H9 (cell line): ENCODE data around the gene MPC1. TPM values are rescaled to one million over a fixed set of nuclear protein-coding genes. Genes with fewer than 3 reads are reported as not detected.

ENCODE experiments used
- DNase-seq: peaks from one replicate; pipeline ENCODE4 v3.0.0-alpha.2; 2017
- H2AFZ ChIP-seq: one replicate; pipeline ENCODE4 v1.6.1; 2013; ENCODE audit warnings: mild to moderate bottlenecking, low read length, control low read depth, moderate library complexity
- H2AK5ac ChIP-seq: 2 replicates; pipeline ENCODE4 v1.6.1; 2013; ENCODE audit warnings: low read length, control low read depth, mixed read lengths; ENCODE audit not compliant: insufficient read length
- H2BK120ac ChIP-seq: one replicate; pipeline ENCODE4 v1.6.1; 2013; ENCODE audit warnings: low read depth, mild to moderate bottlenecking, low read length, control low read depth, inconsistent platforms; ENCODE audit not compliant: poor library complexity, severe bottlenecking
- H2BK12ac ChIP-seq: 2 replicates; pipeline ENCODE4 v1.6.1; 2013; ENCODE audit warnings: low read length, control low read depth, mixed read lengths, low read depth; ENCODE audit not compliant: insufficient read length
- H2BK15ac ChIP-seq: 2 replicates; pipeline ENCODE4 v1.6.1; 2013; ENCODE audit warnings: low read depth, low read length, control low read depth
- H2BK20ac ChIP-seq: one replicate; pipeline ENCODE4 v1.6.1; 2013; ENCODE audit warnings: low read depth, mild to moderate bottlenecking, low read length, control low read depth, inconsistent platforms; ENCODE audit not compliant: poor library complexity, severe bottlenecking
- H2BK5ac ChIP-seq: 2 replicates; pipeline ENCODE4 v1.6.1; 2013; ENCODE audit warnings: low read length, control low read depth, mixed read lengths; ENCODE audit not compliant: insufficient read length
- H3K14ac ChIP-seq: 2 replicates; pipeline ENCODE4 v1.6.1; 2013; ENCODE audit warnings: low read length, control low read depth; ENCODE audit not compliant: insufficient read depth
- H3K18ac ChIP-seq: 2 replicates; pipeline ENCODE4 v1.6.1; 2013; ENCODE audit warnings: low read depth, mild to moderate bottlenecking, mixed read lengths, low read length, control low read depth; ENCODE audit not compliant: insufficient read length
- H3K23ac ChIP-seq: 2 replicates; pipeline ENCODE4 v1.6.1; 2013; ENCODE audit warnings: low read length, control low read depth, mixed read lengths, low read depth; ENCODE audit not compliant: insufficient read length
- H3K23me2 ChIP-seq: 2 replicates; pipeline ENCODE4 v1.6.1; 2013; ENCODE audit warnings: low read depth, mild to moderate bottlenecking, mixed read lengths, low read length, control low read depth; ENCODE audit not compliant: insufficient read length, poor library complexity, severe bottlenecking
- H3K27ac ChIP-seq: 2 replicates; pipeline ENCODE4 v1.5.1; 2013; ENCODE audit warnings: low read length, control low read depth, mixed read lengths, low read depth; ENCODE audit not compliant: insufficient read length
- H3K27me3 ChIP-seq: 2 replicates; pipeline ENCODE4 v1.6.1; 2013; ENCODE audit warnings: low read length, control low read depth, inconsistent platforms; ENCODE audit not compliant: insufficient read depth
- H3K4ac ChIP-seq: 2 replicates; pipeline ENCODE4 v1.6.1; 2013; ENCODE audit warnings: low read depth, mild to moderate bottlenecking, control low read depth, inconsistent platforms, low read length, moderate library complexity
- H3K4me1 ChIP-seq: 2 replicates; pipeline ENCODE4 v1.6.1; 2013; ENCODE audit warnings: low read length, control low read depth, inconsistent platforms; ENCODE audit not compliant: insufficient read depth
- H3K4me2 ChIP-seq: 2 replicates; pipeline ENCODE4 v1.6.1; 2013; ENCODE audit warnings: low read length, control low read depth, mixed read lengths; ENCODE audit not compliant: insufficient read length, insufficient read depth
- H3K56ac ChIP-seq: 2 replicates; pipeline ENCODE4 v1.6.1; 2013; ENCODE audit warnings: low read depth, mild to moderate bottlenecking, mixed read lengths, low read length, control low read depth; ENCODE audit not compliant: insufficient read length
- H3K79me1 ChIP-seq: 2 replicates; pipeline ENCODE4 v1.6.1; 2013; ENCODE audit warnings: low read depth, mild to moderate bottlenecking, moderate library complexity, low read length, control low read depth, inconsistent platforms; ENCODE audit not compliant: insufficient read depth, poor library complexity, severe bottlenecking
- H3K79me2 ChIP-seq: 2 replicates; pipeline ENCODE4 v1.6.1; 2013; ENCODE audit warnings: low read length, control low read depth, inconsistent platforms; ENCODE audit not compliant: insufficient read depth
- H3K9ac ChIP-seq: 2 replicates; pipeline ENCODE4 v1.6.1; 2013; ENCODE audit warnings: low read length, control low read depth, mixed read lengths; ENCODE audit not compliant: insufficient read length; ENCODE audit errors: extremely low read depth
- H3K9me3 ChIP-seq: one replicate; pipeline ENCODE4 v1.6.1; 2013; ENCODE audit warnings: low read depth, low read length, inconsistent platforms; ENCODE audit not compliant: control insufficient read depth
- H3T11ph ChIP-seq: one replicate; pipeline ENCODE4 v1.6.1; 2013; ENCODE audit warnings: mild to moderate bottlenecking, low read length, control low read depth, inconsistent platforms
- H4K20me1 ChIP-seq: one replicate; pipeline ENCODE4 v1.6.1; 2013; ENCODE audit not compliant: control insufficient read depth, insufficient read length, insufficient read depth
- H4K5ac ChIP-seq: 2 replicates; pipeline ENCODE4 v1.6.1; 2013; ENCODE audit warnings: low read depth, mild to moderate bottlenecking, mixed read lengths, low read length, control low read depth; ENCODE audit not compliant: insufficient read length
- H4K8ac ChIP-seq: replicated peaks from 2 replicates; pipeline ENCODE4 v1.6.1; 2013; ENCODE audit warnings: low read length, control low read depth, mixed read lengths, low read depth; ENCODE audit not compliant: insufficient read length
- H4K91ac ChIP-seq: 2 replicates; pipeline ENCODE4 v1.6.1; 2013; ENCODE audit warnings: low read depth, mild to moderate bottlenecking, moderate library complexity, mixed read lengths, low read length, control low read depth; ENCODE audit not compliant: insufficient read length
- H3K27ac Mint-ChIP-seq, 3 experiments: 2 replicates in 2 of 3; 3 replicates in 1 of 3; pipeline ENCODE4 v1.8.0; 2020 to 2021; ENCODE audit warnings: mixed read lengths in 3 of 3, mild to moderate bottlenecking in 1 of 3, moderate library complexity in 1 of 3
- H3K27me3 Mint-ChIP-seq: 2 replicates; pipeline ENCODE4 v1.8.0; 2021; ENCODE audit warnings: low read depth, mild to moderate bottlenecking, moderate library complexity, mixed read lengths
- H3K36me3 Mint-ChIP-seq, 3 experiments: 2 replicates in 2 of 3; 3 replicates in 1 of 3; pipeline ENCODE4 v1.8.0; 2020 to 2021; ENCODE audit warnings: low read depth in 3 of 3, mixed read lengths in 3 of 3; ENCODE audit not compliant: insufficient read depth in 1 of 3
- H3K4me1 Mint-ChIP-seq, 2 experiments: 2 replicates each; pipeline ENCODE4 v1.8.0; 2020; ENCODE audit warnings: mixed read lengths in 2 of 2
- H3K4me3 Mint-ChIP-seq, 2 experiments: 2 replicates in 1 of 2; 3 replicates in 1 of 2; pipeline ENCODE4 v1.8.0; 2020 to 2021; ENCODE audit warnings: mild to moderate bottlenecking in 2 of 2, mixed read lengths in 2 of 2, moderate library complexity in 1 of 2
- H3K9me3 Mint-ChIP-seq, 2 experiments: 2 replicates in 1 of 2; 3 replicates in 1 of 2; pipeline ENCODE4 v1.8.0; 2020; ENCODE audit warnings: mild to moderate bottlenecking in 2 of 2, mixed read lengths in 2 of 2, moderate library complexity in 1 of 2
- CTCF ChIP-seq: fragments of 200-600 bp; sonication (generic); conservative IDR thresholded peaks from 3 replicates; pipeline ENCODE4 v1.8.0; 2021; ENCODE audit warnings: antibody characterized with exemption, mild to moderate bottlenecking
- WGBS: extraction: QIAGEN DNeasy Blood & Tissue Kit; methylation state at CpG from one replicate; pipeline ENCODE4 v1.1.7; 2013; ENCODE audit warnings: missing lambda C conversion rate, low lambda C conversion rate, mixed read lengths; ENCODE audit not compliant: insufficient read length; ENCODE audit errors: extremely low coverage; 5-methylcytosine and 5-hydroxymethylcytosine counted together
- total RNA-seq: library from RNA; stranded (reverse); gene quantifications from 2 replicates; pipeline ENCODE4 v1.2.1, GENCODE V29; 2021

Gene MPC1
- total RNA-seq, 1 experiment from 2014 or later = 10.0 TPM

GRCh38 chr6:166325383-166326042 is 57.2 kb downstream of the MPC1 start:
- H3K4me2 ChIP-seq = no peak overlapping the region
- no CpG with 5 or more reads among the region's 6 CpGs for WGBS
- Mint-ChIP-seq H3K27ac (0 out of 7 replicates have a peak overlapping the region, but pooled peaks of 1 of the 3 experiments have one; percentile 39), H3K36me3 (peaks cover 18 to 65% (median 50%) of the 10 kb centered on the region in 3 experiments; a peak in 6 of 7 replicates), H3K4me1 (peaks cover 1 to 2% of the 10 kb centered on the region in 2 experiments; a peak in 3 of 4 replicates), H3K4me3 (no peak overlapping the region), H3K9me3 (no peaks in the 10 kb centered on the region), H3K27me3 (no peaks in the 10 kb centered on the region)
- no peak for DNase-seq
- H3K27ac ChIP-seq = no peak overlapping the region
- H3K79me2 ChIP-seq = peaks cover 10% of the 10 kb centered on the region; the same call in 1 of the 2 replicates
- H4K20me1 ChIP-seq = no peaks in the 10 kb centered on the region
- no peak overlapping the region for H3K9ac ChIP-seq
- no peak for TF ChIP-seq CTCF
- no peaks in the 10 kb centered on the region for H3K9me3 ChIP-seq
- no peaks in the 10 kb centered on the region for H3K79me1 ChIP-seq
- no peak overlapping the region for H3K23ac ChIP-seq
- H2BK5ac ChIP-seq = no peak overlapping the region
- H3T11ph ChIP-seq = no peak overlapping the region
- H2BK20ac ChIP-seq = no peak overlapping the region
- no peak overlapping the region for H2BK12ac ChIP-seq
- no peak overlapping the region for H2AFZ ChIP-seq
- no peak overlapping the region for H4K91ac ChIP-seq
- no peak overlapping the region for H4K8ac ChIP-seq
- H3K27me3 ChIP-seq = no peaks in the 10 kb centered on the region
- no peak overlapping the region for H4K5ac ChIP-seq
- H3K56ac ChIP-seq = no peak overlapping the region
- H3K23me2 ChIP-seq = no peaks in the 10 kb centered on the region
- H2AK5ac ChIP-seq = no peak overlapping the region
- no peaks in the 10 kb centered on the region for H3K4me1 ChIP-seq
- no peak overlapping the region for H3K14ac ChIP-seq
- H2BK15ac ChIP-seq = no peak overlapping the region
- no peak overlapping the region for H3K18ac ChIP-seq
- no peak overlapping the region for H3K4ac ChIP-seq
- H2BK120ac ChIP-seq = no peak overlapping the region
